SK-N-SH (cell line): ENCODE measurements around the gene DOCK3. TPM values are rescaled to one million over a fixed set of nuclear protein-coding genes. Genes with fewer than 3 reads are reported as not detected.
"Not testable (repeated sequence)": the region's sequence is repeated elsewhere in the genome, so short reads cannot be mapped to it uniquely, and the experiment has no call there.

Experiments used
- CTCF ChIA-PET: fragments of 300-600, 350-600 bp; formaldehyde crosslinking; extraction: SDS; loops from one replicate; lab custom pipeline; 2021; lab: Yijun Ruan, JAX
- POLR2A ChIA-PET: fragments of 350-600 bp; sonication (Branson Sonifier 250); formaldehyde crosslinking; extraction: SDS; loops from one replicate; lab custom pipeline; 2020; ENCODE audit warnings: antibody characterized with exemption, inconsistent platforms; lab: Yijun Ruan, JAX
- DNase-seq: peaks from one replicate; pipeline ENCODE4 v3.0.0; 2012
- H2AFZ ChIP-seq: fragments of 200-600 bp; sonication (generic); 2 replicates; pipeline ENCODE4 v1.8.1; 2016; ENCODE audit warnings: antibody characterized with exemption, mild to moderate bottlenecking, low read depth
- H3F3A ChIP-seq: fragments of 200-600 bp; sonication (generic); replicated peaks from 2 replicates; pipeline ENCODE3; 2016; ENCODE audit warnings: antibody characterized with exemption, mild to moderate bottlenecking; ENCODE audit not compliant: insufficient read depth
- H3K27ac ChIP-seq, 2 experiments: fragments of 200-500 bp in 1 of 2; fragments of 200-600 bp in 1 of 2; sonication (Bioruptor generic) in 1 of 2; sonication (generic), shearing (Covaris generic) in 1 of 2; 2 replicates each; pipeline versions ENCODE4 v1.5.1 to v1.6.1; 2014 to 2016; ENCODE audit warnings: low read depth in 2 of 2, inconsistent platforms in 1 of 2, low read length in 1 of 2, mild to moderate bottlenecking in 1 of 2, mixed read lengths in 1 of 2
- H3K27me3 ChIP-seq: fragments of 200-600 bp; sonication (generic), shearing (Covaris generic); 2 replicates; pipeline ENCODE4 v1.6.1; 2016; ENCODE audit warnings: mixed run types; ENCODE audit not compliant: insufficient read depth
- H3K36me3 ChIP-seq, 2 experiments: fragments of 200-500 bp in 1 of 2; fragments of 200-600 bp in 1 of 2; sonication (Bioruptor generic) in 1 of 2; sonication (generic) in 1 of 2; replicated peaks in 1 of 2; 2 replicates each; pipeline versions ENCODE3 to v1.5.1; 2014 to 2016; ENCODE audit warnings: low read length in 1 of 2, mild to moderate bottlenecking in 1 of 2; ENCODE audit not compliant: insufficient read depth in 2 of 2, control insufficient read depth in 1 of 2
- H3K4me1 ChIP-seq, 2 experiments: fragments of 200-500 bp in 1 of 2; fragments of 200-600 bp in 1 of 2; sonication (Bioruptor generic) in 1 of 2; sonication (generic), shearing (Covaris generic) in 1 of 2; 2 replicates each; pipeline versions ENCODE4 v1.5.1 to v1.6.1; 2014 to 2016; ENCODE audit warnings: low read depth in 1 of 2, low read length in 1 of 2, mixed run types in 1 of 2; ENCODE audit not compliant: insufficient read depth in 2 of 2, control insufficient read depth in 1 of 2
- H3K4me2 ChIP-seq: fragments of 200-600 bp; sonication (generic), shearing (Covaris generic); 2 replicates; pipeline ENCODE4 v1.6.1; 2017; ENCODE audit warnings: mixed run types
- H3K4me3 ChIP-seq, 2 experiments: fragments of 200-500 bp in 1 of 2; fragments of 200-600 bp in 1 of 2; sonication (Bioruptor generic) in 1 of 2; sonication (generic), shearing (Covaris generic) in 1 of 2; 2 replicates each; pipeline versions ENCODE4 v1.5.1 to v1.8.1; 2014 to 2016; ENCODE audit warnings: low read depth in 2 of 2, inconsistent platforms in 1 of 2, low read length in 1 of 2, mild to moderate bottlenecking in 1 of 2, mixed read lengths in 1 of 2, moderate library complexity in 1 of 2
- H3K79me2 ChIP-seq: fragments of 200-600 bp; sonication (generic); 2 replicates; pipeline ENCODE4 v1.8.1; 2017; ENCODE audit warnings: mild to moderate bottlenecking; ENCODE audit not compliant: insufficient read depth
- H3K9ac ChIP-seq: fragments of 200-600 bp; sonication (generic); 2 replicates; pipeline ENCODE4 v1.6.1; 2017; ENCODE audit warnings: mixed run types
- H3K9me2 ChIP-seq: fragments of 200-600 bp; sonication (generic); 2 replicates; pipeline ENCODE4 v1.6.1; 2017; ENCODE audit warnings: mixed run types
- H3K9me3 ChIP-seq: fragments of 200-600 bp; sonication (generic); 2 replicates; pipeline ENCODE4 v1.6.1; 2017; ENCODE audit warnings: mixed run types, mild to moderate bottlenecking, moderate library complexity
- H4K20me1 ChIP-seq: fragments of 200-600 bp; sonication (generic); 2 replicates; pipeline ENCODE4 v1.6.1; 2017; ENCODE audit warnings: mild to moderate bottlenecking, mixed run types; ENCODE audit not compliant: insufficient read depth
- ELF1 ChIP-seq: IDR thresholded peaks from 2 replicates; pipeline ENCODE4 v1.4.0; 2012
- EP300 ChIP-seq, 2 experiments: IDR thresholded peaks; 2 replicates each; pipeline versions ENCODE4 v1.4.0 to v1.6.1; 2012; ENCODE audit warnings: borderline replicate concordance in 1 of 2, low read depth in 1 of 2, low read length in 1 of 2
- EZH2phosphoT487 ChIP-seq: fragments of 200-600 bp; sonication (generic); IDR thresholded peaks from 2 replicates; pipeline ENCODE4 v1.6.1; 2017; ENCODE audit warnings: low read depth, mixed run types, mild to moderate bottlenecking, antibody characterized with exemption, moderate library complexity, borderline replicate concordance
- FOSL2 ChIP-seq: IDR thresholded peaks from 2 replicates; pipeline ENCODE4 v1.4.0; 2012; ENCODE audit warnings: low read depth, mild to moderate bottlenecking, moderate library complexity, borderline replicate concordance
- GATA2 ChIP-seq: sonication (generic); formaldehyde crosslinking; IDR thresholded peaks from 2 replicates; pipeline ENCODE4 v1.5.0; 2020; ENCODE audit warnings: mild to moderate bottlenecking, missing genetic modification reagents
- JUND ChIP-seq: IDR thresholded peaks from 2 replicates; pipeline ENCODE4 v1.4.0; 2012
- MEF2A ChIP-seq: IDR thresholded peaks from 2 replicates; pipeline ENCODE4 v1.4.0; 2012; ENCODE audit warnings: low read depth, borderline replicate concordance
- NFIC ChIP-seq: IDR thresholded peaks from 2 replicates; pipeline ENCODE4 v1.4.0; 2012; ENCODE audit warnings: borderline replicate concordance
- RCOR1 ChIP-seq: fragments of 150-350 bp; IDR thresholded peaks from 2 replicates; pipeline ENCODE4 v1.6.1; 2017; ENCODE audit warnings: antibody characterized with exemption, low read length
- SIN3A ChIP-seq: IDR thresholded peaks from 2 replicates; pipeline ENCODE4 v1.6.1; 2012; ENCODE audit warnings: low read depth, mild to moderate bottlenecking, low read length, moderate library complexity, borderline replicate concordance
- WGBS: methylation state at CpG from one replicate; pipeline ENCODE4 v1.1.6; 2017; ENCODE audit warnings: low lambda C conversion rate; 5-methylcytosine and 5-hydroxymethylcytosine counted together
- polyA plus RNA-seq, 3 experiments: library from polyadenylated mRNA; depleted of rRNA; stranded (reverse); fragments of >200 nt; gene quantifications; 2 replicates each; pipeline ENCODE4 v1.2.3, GENCODE V29; 2012
- TF ChIP-seq, protein P1 (sequence below): fragments of 150-350 bp; IDR thresholded peaks from 2 replicates; pipeline ENCODE4 v1.6.1; 2017; ENCODE audit warnings: antibody characterized with exemption, low read length, low read depth, borderline replicate concordance
- TF ChIP-seq, protein P2 (sequence below): fragments of 200-600 bp; sonication (generic); IDR thresholded peaks from 2 replicates; pipeline ENCODE4 v1.6.1; 2017; ENCODE audit warnings: antibody characterized with exemption, mild to moderate bottlenecking, moderate library complexity
- TF ChIP-seq, protein P3 (sequence below): IDR thresholded peaks from 2 replicates; pipeline ENCODE4 v1.4.0; 2012; ENCODE audit warnings: low read depth, borderline replicate concordance
- TF ChIP-seq, protein P4 (sequence below): IDR thresholded peaks from 2 replicates; pipeline ENCODE4 v1.6.1; 2012; ENCODE audit warnings: mild to moderate bottlenecking, low read depth, low read length, moderate library complexity

DOCK3 gene
- polyA plus RNA-seq, 1 of the 3 experiments (the other 2 are of a cell fraction) = 0.05 TPM

- Histone ChIP-seq H3K4me3 (no peak overlapping the region), H2AFZ (no peak overlapping the region), H3K27me3 (no peaks in the 10 kb centered on the region), H3K4me1 (no peaks in the 10 kb centered on the region), H3K9ac (no peak overlapping the region), H3K4me2 (no peak overlapping the region), H3K9me3 (no peaks in the 10 kb centered on the region), H3K9me2 (no peaks in the 10 kb centered on the region), H3K27ac (no peak overlapping the region), H4K20me1 (no peaks in the 10 kb centered on the region), H3K36me3 (no peaks in the 10 kb centered on the region), H3K79me2 (no peaks in the 10 kb centered on the region), H3F3A (no peaks in the 10 kb centered on the region)
- CTCF ChIA-PET = no interaction called here
- no peak for DNase-seq
- 21% methylated on average over 3 of the region's 3 CpGs for WGBS
- POLR2A ChIA-PET = no interaction called here
- TF ChIP-seq NFIC (no peak), MEF2A (no peak), JUND (no peak), SIN3A (no peak), FOSL2 (no peak), ELF1 (no peak), GATA2 (CRISPR knock-in tag) (no peak), RCOR1 (no peak), EZH2phosphoT487 (no peak), EP300 (IDR thresholded peaks at IDR 0.05; ENCODE audit: borderline replicate concordance in 1 of 2, low read depth in 1 of 2, low read length in 1 of 2) (no peak)
- TF ChIP-seq, protein P1, sequence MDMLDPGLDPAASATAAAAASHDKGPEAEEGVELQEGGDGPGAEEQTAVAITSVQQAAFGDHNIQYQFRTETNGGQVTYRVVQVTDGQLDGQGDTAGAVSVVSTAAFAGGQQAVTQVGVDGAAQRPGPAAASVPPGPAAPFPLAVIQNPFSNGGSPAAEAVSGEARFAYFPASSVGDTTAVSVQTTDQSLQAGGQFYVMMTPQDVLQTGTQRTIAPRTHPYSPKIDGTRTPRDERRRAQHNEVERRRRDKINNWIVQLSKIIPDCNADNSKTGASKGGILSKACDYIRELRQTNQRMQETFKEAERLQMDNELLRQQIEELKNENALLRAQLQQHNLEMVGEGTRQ = no peak
- TF ChIP-seq, protein P2, sequence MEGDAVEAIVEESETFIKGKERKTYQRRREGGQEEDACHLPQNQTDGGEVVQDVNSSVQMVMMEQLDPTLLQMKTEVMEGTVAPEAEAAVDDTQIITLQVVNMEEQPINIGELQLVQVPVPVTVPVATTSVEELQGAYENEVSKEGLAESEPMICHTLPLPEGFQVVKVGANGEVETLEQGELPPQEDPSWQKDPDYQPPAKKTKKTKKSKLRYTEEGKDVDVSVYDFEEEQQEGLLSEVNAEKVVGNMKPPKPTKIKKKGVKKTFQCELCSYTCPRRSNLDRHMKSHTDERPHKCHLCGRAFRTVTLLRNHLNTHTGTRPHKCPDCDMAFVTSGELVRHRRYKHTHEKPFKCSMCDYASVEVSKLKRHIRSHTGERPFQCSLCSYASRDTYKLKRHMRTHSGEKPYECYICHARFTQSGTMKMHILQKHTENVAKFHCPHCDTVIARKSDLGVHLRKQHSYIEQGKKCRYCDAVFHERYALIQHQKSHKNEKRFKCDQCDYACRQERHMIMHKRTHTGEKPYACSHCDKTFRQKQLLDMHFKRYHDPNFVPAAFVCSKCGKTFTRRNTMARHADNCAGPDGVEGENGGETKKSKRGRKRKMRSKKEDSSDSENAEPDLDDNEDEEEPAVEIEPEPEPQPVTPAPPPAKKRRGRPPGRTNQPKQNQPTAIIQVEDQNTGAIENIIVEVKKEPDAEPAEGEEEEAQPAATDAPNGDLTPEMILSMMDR = no peak
- TF ChIP-seq, protein P3, sequence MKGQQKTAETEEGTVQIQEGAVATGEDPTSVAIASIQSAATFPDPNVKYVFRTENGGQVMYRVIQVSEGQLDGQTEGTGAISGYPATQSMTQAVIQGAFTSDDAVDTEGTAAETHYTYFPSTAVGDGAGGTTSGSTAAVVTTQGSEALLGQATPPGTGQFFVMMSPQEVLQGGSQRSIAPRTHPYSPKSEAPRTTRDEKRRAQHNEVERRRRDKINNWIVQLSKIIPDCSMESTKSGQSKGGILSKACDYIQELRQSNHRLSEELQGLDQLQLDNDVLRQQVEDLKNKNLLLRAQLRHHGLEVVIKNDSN = no peak
- TF ChIP-seq, protein P4, sequence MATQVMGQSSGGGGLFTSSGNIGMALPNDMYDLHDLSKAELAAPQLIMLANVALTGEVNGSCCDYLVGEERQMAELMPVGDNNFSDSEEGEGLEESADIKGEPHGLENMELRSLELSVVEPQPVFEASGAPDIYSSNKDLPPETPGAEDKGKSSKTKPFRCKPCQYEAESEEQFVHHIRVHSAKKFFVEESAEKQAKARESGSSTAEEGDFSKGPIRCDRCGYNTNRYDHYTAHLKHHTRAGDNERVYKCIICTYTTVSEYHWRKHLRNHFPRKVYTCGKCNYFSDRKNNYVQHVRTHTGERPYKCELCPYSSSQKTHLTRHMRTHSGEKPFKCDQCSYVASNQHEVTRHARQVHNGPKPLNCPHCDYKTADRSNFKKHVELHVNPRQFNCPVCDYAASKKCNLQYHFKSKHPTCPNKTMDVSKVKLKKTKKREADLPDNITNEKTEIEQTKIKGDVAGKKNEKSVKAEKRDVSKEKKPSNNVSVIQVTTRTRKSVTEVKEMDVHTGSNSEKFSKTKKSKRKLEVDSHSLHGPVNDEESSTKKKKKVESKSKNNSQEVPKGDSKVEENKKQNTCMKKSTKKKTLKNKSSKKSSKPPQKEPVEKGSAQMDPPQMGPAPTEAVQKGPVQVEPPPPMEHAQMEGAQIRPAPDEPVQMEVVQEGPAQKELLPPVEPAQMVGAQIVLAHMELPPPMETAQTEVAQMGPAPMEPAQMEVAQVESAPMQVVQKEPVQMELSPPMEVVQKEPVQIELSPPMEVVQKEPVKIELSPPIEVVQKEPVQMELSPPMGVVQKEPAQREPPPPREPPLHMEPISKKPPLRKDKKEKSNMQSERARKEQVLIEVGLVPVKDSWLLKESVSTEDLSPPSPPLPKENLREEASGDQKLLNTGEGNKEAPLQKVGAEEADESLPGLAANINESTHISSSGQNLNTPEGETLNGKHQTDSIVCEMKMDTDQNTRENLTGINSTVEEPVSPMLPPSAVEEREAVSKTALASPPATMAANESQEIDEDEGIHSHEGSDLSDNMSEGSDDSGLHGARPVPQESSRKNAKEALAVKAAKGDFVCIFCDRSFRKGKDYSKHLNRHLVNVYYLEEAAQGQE = no peak
Observed at GRCh38 chr3:50830451-50830850, 155.7 kb downstream of the DOCK3 start.

DNA sequence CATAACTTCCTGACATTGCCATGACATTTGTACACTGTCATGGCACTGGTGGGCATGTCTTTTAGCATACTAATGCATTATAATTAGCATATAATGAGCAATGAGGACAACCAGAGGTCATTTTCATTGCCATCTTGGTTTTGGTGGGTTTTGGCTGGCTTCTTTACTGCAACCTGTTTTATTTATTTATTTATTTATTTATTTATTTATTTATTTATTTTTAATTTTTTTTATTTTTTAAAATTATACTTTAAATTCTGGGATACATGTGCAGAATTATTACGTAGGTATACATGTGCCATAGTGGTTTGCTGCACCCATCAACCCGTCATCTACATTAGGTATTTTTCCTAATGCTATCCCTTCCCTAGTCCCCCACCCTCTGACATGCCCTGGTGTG is 156.3 kb downstream of the DOCK3 start:
- POLR2A ChIA-PET, DNase-seq, CTCF ChIA-PET, H3K79me2 ChIP-seq, H3K27me3 ChIP-seq, H3K9ac ChIP-seq, H3K4me2 ChIP-seq, H3K36me3 ChIP-seq, H4K20me1 ChIP-seq, H3K27ac ChIP-seq, H3F3A ChIP-seq, H2AFZ ChIP-seq, H3K4me1 ChIP-seq, H3K9me2 ChIP-seq, H3K4me3 ChIP-seq, H3K9me3 ChIP-seq: not testable (repeated sequence)
- 23% methylated on average over 2 of the region's 2 CpGs for WGBS
